Left colon (tissue), 2 donors: ENCODE data around the gene CLDN1. TPM values are rescaled to one million over a fixed set of nuclear protein-coding genes. Genes with fewer than 3 reads are reported as not detected.
"Not testable (repeated sequence)": the region's sequence is repeated elsewhere in the genome, so short reads cannot be mapped to it uniquely, and the experiment has no call there.

Source experiments
- ATAC-seq: fragments of 200-7000 bp; cut with Tn5 transposase; one replicate; pipeline ENCODE4 v1.9.1; 2020; ENCODE audit warnings: mild to moderate bottlenecking, moderate library complexity
- DNase-seq, 2 donors: peaks; one replicate each; pipeline ENCODE4 v3.0.0-alpha.2; 2020
- intact Hi-C, 2 donors: fragments of 100-400 bp; cut with DNase I in 1 of 2; cut with micrococcal nuclease in 1 of 2; formaldehyde crosslinking; loops; one replicate each; pipeline versions ENCODE4 v1.11.2 to v1.14.0; 2022; cut with DNase I, micrococcal nuclease
- total RNA-seq, 2 donors: library from RNA; stranded (reverse); fragmentation: NEBNext Ultra II Directional; extraction: Animal tissue kit (Norgen Biotek cat#: 25700); gene quantifications; one replicate each; pipeline ENCODE4 v1.2.1, GENCODE V29; 2021
- donor health status: DM: no; HTN: no; CAD: no.
- donor health status: DM: yes; HTN: yes; CAD: no.

Gene CLDN1
- total RNA-seq, 2 donors from 2014 or later = 0.59 to 2.6 TPM

DNA sequence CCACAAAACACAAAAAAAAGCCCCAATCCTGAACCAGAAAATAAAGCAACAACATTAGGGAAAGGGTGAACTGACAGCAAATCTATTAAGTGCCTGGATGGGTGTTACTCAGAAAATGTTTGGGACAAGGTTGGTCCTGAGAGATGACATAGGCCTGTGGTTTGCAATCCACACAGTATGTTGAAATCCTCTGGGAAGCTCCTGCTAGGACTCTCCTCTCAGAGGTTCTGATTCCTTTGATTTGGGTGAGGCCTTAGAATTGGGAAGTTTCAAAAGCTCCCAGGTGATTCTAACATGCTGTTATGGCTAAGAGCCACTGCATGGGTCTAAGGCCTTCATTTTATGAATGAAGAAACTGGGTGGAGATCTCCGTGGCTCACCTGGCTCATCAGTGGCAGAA lies 18.4 kb downstream of the CLDN1 start:
- intact Hi-C loops = no loop called here
- DNase-seq = no peak
- ATAC-seq = no peak

DNA sequence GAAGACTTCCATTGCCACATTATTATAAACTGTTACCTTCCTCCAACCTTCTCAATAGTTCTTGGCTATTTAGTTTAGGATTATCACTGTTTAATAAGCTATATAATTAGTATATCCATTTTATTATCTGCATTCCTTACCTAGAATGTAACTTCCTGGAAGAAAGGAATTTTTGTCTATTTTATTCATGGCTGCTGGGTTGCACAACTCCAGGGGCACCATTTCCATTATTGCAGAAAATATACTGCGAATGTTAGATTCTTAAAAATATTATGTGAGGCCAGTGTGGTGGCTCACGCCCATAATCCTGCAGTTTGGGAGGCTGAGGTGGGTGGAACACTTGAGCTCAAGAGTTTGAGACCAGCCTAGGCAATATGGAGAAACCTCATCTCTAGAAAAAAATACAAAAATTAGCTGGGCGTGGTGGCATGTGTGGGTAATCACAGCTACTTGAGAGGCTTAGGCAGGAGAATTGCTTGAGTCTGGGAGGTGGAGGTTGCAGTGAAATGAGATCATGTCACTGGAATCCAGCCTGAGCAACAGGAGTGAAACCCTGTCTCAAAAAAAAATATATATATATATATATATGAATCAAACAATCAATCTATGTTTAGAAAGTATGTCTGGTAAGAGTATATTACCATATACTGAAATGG lies 19.9 kb downstream of the CLDN1 start:
- ATAC-seq (no peak), DNase-seq (no peak)
- intact Hi-C loops = no loop called here

DNA sequence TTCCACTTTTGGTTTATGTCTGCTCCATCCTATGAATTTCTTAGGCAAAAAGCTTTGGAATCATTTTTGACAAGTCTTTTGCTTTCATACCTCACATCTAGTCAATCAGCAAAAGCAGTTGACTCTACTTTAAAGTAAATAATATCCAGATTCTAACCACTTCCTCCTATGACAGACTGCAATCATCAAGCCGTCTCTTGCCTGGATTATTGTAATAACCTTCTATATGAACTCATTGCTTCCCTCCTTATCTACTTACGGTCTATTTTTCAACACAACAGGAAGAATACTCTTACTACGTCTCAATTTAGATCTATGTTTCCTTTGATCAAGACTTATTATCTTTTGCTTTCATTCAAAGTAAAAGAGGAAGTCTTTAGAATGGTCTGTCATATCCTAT lies 20.7 kb downstream of the CLDN1 start:
- peak; percentile 89 for ATAC-seq
- intact Hi-C loops = no loop called here

DNA sequence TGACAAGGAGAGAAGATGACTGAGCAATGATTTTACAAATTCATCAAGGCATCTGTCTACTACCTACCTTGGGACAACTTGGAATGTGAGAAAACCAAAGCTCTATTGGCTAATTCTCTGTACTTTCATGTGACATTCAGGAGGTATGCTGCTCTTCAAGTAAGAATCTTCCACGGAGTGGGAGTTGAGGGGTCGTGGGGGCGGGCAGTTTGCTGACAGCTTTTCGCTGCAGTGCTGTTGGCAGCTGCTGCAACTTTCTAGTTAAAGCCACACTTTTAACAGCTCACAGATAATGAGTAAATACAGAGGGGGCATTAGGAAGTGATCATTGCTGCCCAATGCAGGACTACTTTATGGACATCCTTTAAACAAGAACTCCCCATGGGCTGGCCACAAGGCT lies 22.3 kb downstream of the CLDN1 start:
- DNase-seq = no peak
- intact Hi-C loops = no loop called here
- no peak for ATAC-seq

More for the DNA sequence above, 20.7 kb downstream of the CLDN1 start:
- DNase-seq = no peak

DNA sequence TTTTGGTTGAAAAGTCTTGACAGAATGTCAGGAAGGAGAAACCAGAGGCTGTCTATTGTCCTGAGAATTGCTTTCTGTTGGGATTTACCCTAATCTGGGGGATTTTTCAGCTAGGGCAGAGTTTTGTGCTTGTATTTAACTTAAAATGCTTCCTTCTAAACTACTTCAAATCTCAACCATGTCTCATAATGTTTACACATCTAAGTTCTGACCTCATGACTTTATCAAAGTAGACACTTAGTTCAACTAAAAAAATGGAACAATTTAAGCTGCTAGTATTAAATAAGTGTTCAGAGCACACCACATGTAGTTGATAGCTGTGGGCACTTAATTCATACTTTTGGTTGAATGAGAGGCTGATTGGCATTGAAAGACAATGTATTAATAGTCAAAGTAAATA lies 28.2 kb downstream of the CLDN1 start:
- no peak for DNase-seq

DNA sequence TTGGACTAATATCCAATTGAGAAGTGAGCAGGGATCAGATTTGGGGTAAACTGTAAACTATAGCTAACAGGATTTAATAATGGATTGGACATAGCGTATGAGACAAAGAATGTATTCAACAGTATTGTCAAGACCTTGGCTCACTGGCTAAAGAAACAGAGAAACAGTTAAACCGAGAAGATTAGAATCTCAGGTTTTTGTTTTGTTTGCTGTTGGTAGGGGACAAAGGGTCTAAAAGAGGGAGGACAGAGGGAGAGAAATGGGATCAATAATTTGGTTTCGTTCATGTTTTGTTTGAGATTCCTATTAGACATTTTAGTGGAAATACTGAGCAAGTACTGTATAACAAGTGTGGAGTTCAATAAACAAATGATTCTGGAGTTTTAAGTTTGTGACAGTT lies 28.6 kb downstream of the CLDN1 start:
- intact Hi-C loops = no loop called here
- ATAC-seq (no peak), DNase-seq (no peak)

More for the DNA sequence above, 28.2 kb downstream of the CLDN1 start:
- no peak for ATAC-seq
- intact Hi-C loops = no loop called here

DNA sequence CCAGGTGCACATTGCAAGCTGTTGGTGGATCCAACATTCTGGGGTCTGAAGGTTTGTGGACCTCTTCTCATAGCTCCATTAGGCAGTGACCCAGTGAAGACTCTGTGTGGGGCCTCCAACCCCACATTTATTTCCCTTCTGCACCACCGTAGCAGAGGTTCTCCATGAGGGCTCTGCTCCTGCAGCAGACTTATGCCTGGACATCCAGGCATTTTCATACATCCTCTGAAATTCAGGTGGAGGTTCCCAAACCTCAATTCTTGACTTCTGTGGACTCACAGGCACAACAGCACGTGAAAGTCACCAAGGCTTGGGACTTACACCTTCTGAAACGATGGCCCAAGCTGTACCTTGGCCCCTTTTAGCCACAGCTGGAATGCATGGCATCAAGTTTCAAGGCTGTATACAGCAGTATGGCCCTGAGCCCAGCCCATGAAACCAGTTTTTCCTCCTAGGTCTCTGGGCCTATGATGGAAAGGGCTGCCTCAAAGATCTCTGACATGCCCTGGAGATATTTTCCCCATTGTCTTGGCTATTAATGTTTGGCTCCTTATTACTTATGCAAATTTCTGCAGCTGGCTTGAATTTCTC lies 30.2 kb downstream of the CLDN1 start:
- no peak for ATAC-seq
- no peak for DNase-seq
- intact Hi-C loops = no loop called here

DNA sequence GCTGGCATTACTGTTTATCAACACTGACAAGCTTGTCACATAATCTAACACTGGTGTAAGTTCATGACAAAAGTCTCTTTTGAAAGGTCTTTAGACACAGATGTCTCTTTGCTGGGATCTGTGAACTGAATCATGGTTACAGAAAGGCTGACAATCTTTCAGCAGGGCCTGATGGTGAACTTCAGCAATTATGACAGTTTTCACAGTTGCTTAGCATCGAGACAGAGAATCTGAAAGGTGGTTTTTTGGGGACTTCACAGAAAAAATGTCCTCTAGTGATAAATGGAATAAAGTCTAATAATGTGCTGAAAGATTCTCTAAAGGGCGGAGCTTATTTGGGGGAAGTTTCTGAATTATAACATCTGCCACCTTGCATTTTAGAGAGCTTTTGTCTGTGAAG lies 32.3 kb downstream of the CLDN1 start:
- intact Hi-C loops = no loop called here
- DNase-seq (no peak), ATAC-seq (no peak)

DNA sequence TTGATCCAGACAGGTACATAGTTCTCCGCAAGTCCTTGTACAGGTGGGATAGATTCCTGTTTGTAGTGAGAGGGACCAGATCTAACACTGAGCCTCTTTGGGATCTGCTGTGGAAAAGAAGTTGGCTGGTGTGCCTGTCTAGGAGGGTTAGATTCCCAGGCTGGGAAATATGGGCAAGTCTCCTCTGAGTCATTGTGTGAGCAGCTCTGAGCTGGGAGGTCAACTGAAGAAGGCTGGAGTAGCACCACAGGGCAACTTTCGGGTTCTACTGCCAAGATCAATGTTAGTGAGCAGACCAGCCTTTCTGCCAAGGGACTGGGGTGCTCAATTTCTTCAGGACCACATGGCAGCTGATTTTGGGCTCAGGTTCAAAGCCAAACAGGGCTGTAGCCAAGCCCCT lies 33.4 kb downstream of the CLDN1 start:
- no peak for DNase-seq
- intact Hi-C loops = no loop called here
- ATAC-seq = no peak

DNA sequence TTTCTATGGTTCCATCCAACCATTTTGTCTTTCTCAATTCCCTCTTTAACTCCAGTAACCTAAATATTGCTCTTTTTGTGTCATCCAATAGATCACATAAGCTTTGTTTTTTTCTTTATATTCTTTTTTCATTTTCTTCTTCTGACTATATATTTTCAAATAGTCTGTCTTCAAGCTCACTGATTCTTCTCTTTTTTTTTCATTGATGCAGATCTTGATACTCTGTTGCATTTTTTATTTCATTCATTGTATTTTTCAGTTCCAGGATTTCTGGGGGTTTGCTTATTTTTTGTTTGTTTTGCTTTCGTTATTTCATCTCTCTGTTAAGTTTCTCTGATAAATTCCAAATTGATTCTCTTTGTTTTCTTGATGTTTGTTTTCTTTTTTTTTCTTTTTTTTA lies 36.2 kb downstream of the CLDN1 start:
- ATAC-seq = no peak
- intact Hi-C loops = no loop called here
- no peak for DNase-seq

DNA sequence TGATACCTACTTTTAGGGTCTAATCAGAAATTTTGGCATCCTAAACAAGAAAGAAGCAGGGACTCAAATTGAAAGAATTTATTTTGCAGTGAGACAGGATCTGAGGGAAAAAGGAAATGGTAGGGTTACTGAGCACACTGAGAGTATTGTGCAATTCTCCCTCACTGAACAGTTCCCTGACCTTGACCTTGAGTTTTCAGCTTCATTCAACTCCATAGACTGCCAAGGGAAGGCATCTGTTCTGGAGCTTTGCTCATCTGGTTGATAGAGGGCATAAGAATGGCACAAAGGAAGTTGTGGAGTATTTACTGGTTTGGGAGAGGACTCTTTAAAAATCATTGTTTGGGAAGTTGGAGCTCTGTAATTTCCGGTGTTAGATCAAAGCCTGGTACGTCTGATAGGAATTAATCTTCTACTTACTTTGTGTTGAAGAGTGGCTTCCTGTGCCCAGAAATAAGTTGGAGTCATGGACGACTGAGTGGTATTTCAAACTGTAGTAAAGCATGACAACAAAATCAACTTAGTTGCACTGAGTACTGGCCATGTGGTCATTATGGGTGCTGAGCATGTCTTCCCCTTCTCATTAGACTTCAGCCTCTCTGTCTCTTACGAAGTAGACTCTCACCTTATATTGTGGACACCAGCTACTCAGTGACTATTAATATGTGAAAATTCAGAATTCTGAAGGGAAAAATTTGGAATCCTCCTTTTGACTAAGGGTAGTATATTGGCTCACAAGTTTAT lies 40.8 kb downstream of the CLDN1 start:
- ATAC-seq (peak; percentile 38), DNase-seq (no peak)
- intact Hi-C loops = no loop called here

DNA sequence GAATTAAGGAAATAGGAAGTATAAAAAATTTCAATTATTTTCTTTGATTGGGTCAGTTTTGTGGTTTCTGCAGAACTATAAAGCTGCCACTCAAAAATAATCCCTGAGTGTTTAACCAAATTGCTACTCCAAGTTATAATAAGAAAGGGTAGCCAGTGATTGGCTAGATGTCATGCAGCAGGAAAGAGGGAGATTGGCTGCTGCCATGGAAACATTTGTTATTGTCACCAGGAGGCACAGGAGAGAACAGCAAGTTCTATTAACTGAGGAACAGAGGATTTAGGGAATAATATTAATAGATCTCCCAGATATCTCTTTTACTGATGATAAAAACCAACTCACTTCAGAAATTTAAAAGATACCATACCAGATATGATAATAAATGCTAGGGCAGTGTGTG lies 42.6 kb downstream of the CLDN1 start:
- DNase-seq (no peak), ATAC-seq (no peak)
- intact Hi-C loops = no loop called here

DNA sequence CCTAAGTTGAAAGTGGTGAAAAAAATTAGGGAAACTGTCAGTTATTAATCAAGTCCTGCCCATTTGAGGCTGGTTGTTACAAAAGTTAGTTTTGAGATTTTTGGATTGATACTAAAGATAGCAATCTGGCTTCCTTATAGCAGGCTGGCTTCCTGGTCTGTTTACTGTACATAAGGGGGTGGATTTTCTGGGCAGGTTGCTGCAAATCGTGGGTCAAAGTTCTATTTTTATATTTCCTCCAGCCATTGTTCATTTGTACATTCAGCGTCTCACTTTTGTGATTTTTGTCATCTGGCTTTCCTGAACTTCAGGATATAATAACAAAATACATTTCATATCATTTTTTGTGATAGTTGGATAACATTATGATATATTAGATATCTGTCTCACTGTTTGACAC lies 49.5 kb downstream of the CLDN1 start:
- DNase-seq (peak in 1 of 2 donors; percentile 28), ATAC-seq (peak; percentile 98)
- intact Hi-C loops = no loop called here

DNA sequence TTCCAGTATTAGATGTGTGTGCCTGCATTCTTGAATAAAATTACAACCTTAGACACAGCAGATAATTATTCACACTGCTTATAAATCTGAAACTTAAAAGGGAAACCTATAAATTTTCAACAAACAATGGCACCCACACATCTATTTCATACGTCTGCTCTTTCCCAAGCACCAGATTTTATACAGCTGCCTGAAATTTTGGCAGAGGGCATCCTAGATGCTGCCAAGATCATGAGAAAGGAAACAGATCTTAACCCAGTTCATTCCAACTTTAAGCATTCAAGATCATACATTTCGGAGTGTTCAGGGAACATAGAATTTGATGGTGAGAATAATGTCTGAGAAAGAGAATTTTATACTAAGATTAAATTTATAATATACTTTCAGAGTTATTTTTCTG lies 53.1 kb downstream of the CLDN1 start:
- ATAC-seq (no peak), DNase-seq (no peak)
- intact Hi-C loops = no loop called here

DNA sequence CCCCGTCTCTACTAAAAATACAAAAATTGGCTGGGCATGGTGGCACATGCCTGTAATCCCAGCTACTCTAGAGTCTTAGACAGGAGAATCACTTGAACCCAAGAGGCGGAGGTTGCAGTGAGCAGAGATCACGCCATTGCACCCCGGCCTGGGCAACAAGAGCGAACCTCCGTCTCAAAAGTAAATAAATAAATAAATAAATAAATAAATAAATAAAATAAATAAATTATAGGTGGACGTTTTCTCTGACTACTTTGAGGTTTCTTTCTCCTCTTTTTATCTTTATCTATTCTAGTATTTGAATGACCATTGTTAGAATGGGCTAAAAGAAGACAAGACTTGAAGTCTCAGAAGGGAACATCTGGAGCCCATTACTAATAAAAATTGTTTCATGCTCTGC lies 54.8 kb downstream of the CLDN1 start:
- intact Hi-C loops, ATAC-seq: not testable (repeated sequence)

DNA sequence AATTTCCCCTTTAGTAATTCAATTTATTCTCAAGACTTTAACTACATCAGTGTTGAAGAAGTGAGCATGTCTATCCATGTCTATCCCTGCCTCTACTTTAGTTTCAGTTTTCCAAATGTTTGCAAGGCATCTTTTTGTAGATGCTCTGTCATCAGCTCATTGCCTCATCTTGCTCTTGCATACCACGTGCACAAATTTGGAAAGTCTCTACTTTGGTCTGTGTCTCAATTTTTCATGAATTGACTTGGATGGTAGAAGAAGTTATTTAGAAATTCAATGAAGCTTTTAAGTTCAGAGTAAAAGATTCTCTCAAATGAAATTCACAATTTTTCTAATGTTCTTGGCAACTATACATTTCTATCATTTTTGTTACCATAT lies 55.3 kb downstream of the CLDN1 start:
- intact Hi-C loops = no loop called here
- ATAC-seq (no peak), DNase-seq (no peak)

More for the DNA sequence above, 54.8 kb downstream of the CLDN1 start:
- not testable (repeated sequence) for DNase-seq

DNA sequence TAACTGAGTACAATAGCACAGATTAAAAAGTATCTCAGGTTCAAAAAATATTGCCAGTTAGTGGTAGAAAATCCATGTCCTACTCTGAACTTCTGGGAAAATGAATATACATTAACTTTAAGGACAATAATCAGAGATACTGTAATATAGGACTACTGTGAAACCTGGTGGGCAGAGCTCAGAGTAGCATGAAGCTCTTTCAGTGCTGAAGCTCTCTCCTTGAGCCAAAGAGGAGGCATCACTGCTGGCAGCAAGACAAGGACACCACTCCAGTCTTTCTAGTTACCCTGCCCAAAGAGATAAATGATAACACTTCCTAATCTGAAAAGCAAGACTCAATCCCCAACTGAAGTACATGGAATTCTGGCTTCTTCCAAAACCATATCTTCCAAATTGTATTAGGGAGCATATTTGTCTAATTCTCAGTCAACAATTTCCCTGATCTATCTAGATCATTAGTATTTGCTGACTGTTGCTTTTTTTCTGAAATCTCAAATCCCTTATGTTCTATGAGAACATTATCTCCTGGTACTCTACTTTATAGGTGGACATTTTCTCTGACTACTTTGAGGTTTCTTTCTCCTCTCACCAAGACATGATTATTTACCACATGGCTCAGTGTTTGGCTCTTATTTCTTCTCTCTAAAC lies 55.9 kb downstream of the CLDN1 start:
- no peak for ATAC-seq
- DNase-seq = no peak
- intact Hi-C loops = no loop called here

DNA sequence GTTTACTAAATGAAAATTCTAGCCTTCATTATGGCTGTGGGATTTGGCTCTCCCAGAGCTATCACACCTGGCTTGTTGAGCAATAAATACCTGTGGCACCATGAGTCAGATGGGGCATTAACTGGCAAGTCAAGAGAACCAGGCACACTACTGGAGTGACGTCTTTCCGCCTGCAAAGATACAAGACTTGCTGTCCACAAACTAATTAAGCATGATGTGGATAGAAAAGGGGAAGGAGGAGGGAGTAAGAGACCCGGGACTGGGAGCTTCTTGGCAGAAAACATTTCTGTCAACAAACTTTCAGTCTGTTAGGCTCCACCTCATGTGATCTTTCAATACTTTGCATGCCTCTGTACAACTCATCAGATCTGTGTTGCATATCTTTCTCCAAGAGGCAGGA lies 56.5 kb downstream of the CLDN1 start:
- intact Hi-C loops = no loop called here
- peak; percentile 13 to 63 for DNase-seq
- ATAC-seq = peak; percentile 99

DNA sequence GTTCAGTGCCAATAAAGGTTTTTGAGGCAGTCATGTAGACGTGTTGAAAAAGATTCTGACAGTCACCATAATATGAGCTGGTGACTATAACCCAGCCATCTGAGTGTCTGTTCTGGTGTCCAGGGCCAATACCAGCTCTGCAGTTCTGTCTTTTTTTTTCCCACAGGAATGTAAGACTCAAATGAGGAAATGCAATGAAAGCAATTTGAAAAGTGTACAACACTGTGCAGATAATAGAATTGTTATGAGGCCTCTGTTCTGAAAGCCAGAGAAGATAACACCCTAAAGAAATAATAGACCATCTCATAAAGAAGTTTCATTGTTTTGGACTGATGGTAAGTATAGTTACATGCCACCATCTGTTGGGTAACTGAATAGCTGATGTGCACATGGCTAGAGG lies 57.1 kb downstream of the CLDN1 start:
- DNase-seq = no peak
- intact Hi-C loops = no loop called here
- peak; percentile 70 for ATAC-seq

DNA sequence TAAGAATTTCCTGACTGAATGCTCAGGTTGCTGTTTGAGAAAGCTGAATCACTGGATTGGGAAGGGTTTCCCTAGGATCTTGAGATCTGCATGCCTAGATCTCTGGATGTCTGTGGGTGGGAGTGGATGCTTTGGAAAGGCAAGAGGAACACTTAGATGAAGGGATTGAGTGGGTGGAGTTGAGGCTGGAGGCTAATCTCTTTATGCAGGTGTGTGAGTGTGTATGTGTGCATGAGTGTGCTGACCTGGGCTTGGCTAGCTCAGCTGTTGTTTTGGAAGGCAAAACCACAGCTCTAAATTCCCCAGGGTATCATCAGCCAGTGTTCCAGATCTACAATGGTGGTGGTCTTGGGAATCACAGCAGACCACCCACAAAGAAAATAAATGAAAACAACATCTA lies 60.5 kb downstream of the CLDN1 start:
- no peak for DNase-seq
- no peak for ATAC-seq
- intact Hi-C loops = no loop called here
